Nephron progenitor cell (in vitro differentiated cells): ENCODE results near the gene TSPAN4.

ENCODE experiments used
- DNase-seq: peaks from one replicate; pipeline ENCODE4 v3.0.0; 2021
- H3K27ac Mint-ChIP-seq: 2 replicates; pipeline ENCODE4 v1.8.0; 2021; ENCODE audit warnings: mild to moderate bottlenecking, moderate library complexity, mixed read lengths
- H3K27me3 Mint-ChIP-seq: 2 replicates; pipeline ENCODE4 v1.8.0; 2021; ENCODE audit warnings: mild to moderate bottlenecking, low read depth, mixed read lengths; ENCODE audit not compliant: poor library complexity
- H3K36me3 Mint-ChIP-seq: 2 replicates; pipeline ENCODE4 v1.8.0; 2021; ENCODE audit warnings: low read depth, mixed read lengths
- H3K4me1 Mint-ChIP-seq: 2 replicates; pipeline ENCODE4 v1.8.0; 2021; ENCODE audit warnings: mixed read lengths
- H3K4me3 Mint-ChIP-seq: 2 replicates; pipeline ENCODE4 v1.8.0; 2021; ENCODE audit warnings: mild to moderate bottlenecking, moderate library complexity, mixed read lengths
- H3K9me3 Mint-ChIP-seq: 2 replicates; pipeline ENCODE4 v1.8.0; 2021; ENCODE audit warnings: mild to moderate bottlenecking, moderate library complexity, mixed read lengths
- TF ChIP-seq, protein P1 (sequence below): fragments of 200-600 bp; sonication (generic); IDR thresholded peaks from 2 replicates; pipeline ENCODE4 v1.5.0; 2021; ENCODE audit warnings: antibody characterized with exemption

The TSPAN4 gene

DNA sequence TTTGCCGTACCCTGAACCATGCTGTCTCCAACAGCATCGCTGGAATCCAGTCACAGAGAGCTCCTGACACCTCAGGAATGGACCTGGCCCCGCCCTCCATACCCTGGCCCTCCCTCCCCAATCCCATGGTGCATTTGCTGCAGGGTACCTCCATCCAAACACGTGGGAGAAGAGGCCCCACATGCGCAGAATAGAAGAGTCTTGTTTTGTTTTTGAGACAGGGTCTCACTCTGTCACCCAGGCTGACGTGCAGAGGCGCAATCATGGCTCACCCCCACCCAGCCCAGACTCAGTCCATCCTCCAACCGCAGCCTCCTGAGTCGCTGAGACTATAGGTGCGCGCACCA, 26.2 kb upstream of the TSPAN4 start:
- H3K36me3 Mint-ChIP-seq, result peaks cover 21% of the 10 kb centered on the region
- H3K4me1 Mint-ChIP-seq, result peaks cover 12% of the 10 kb centered on the region
- DNase-seq, result no peak
- H3K9me3 Mint-ChIP-seq, result no peaks in the 10 kb centered on the region
- TF ChIP-seq, protein P1, sequence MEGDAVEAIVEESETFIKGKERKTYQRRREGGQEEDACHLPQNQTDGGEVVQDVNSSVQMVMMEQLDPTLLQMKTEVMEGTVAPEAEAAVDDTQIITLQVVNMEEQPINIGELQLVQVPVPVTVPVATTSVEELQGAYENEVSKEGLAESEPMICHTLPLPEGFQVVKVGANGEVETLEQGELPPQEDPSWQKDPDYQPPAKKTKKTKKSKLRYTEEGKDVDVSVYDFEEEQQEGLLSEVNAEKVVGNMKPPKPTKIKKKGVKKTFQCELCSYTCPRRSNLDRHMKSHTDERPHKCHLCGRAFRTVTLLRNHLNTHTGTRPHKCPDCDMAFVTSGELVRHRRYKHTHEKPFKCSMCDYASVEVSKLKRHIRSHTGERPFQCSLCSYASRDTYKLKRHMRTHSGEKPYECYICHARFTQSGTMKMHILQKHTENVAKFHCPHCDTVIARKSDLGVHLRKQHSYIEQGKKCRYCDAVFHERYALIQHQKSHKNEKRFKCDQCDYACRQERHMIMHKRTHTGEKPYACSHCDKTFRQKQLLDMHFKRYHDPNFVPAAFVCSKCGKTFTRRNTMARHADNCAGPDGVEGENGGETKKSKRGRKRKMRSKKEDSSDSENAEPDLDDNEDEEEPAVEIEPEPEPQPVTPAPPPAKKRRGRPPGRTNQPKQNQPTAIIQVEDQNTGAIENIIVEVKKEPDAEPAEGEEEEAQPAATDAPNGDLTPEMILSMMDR, result no peak
- H3K27ac Mint-ChIP-seq, result no peak overlapping the region
- H3K4me3 Mint-ChIP-seq, result no peak overlapping the region
- H3K27me3 Mint-ChIP-seq, result peaks cover 3% of the 10 kb centered on the region

DNA sequence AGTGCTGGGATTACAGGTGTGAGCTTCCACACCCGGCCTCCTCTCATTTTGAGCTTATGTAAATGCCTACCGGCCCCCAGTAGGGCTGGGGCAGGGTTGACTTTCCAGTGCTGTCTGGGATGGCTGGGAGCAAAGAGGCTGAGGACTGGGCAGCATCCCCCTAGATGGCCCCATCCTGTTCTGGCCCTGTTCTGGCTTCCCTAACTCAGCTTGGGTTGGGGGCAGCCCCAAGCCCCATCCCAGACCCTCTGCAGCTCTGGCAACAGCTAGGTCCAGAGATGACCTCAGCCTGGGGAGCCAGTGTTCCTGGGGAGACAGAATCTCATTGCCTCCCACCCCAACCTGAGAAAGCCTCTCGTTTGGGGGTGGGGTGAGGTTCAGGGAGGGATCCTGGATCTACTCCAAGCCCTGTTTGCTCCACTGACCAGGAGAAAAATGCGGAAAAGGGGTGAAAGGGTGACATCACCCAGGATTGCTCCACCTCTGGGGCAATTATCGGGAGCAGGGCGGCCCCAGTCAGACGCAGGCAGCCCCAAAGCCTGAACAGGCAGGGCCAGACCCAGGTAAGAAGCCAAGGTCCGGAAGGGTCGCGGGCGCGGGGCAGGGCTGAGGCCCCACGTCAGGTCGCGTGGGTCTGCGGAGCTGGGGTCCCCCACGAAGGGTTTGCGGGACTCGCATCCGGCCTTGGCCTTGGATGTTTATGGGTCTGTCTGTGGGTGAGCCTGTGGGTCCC, 24.1 kb upstream of the TSPAN4 start, which contains the start of gene PNPLA2:
PNPLA2 (plus strand) TSS at position 519 of the 733 bp plus-strand sequence. CDS start 805 bp downstream, outside the sequence.
- TF ChIP-seq, protein P1, result no peak
- peak within 1 kb of the TSS; percentile 76 for H3K27ac Mint-ChIP-seq
- peak within 1 kb of the TSS; percentile 84 for H3K4me3 Mint-ChIP-seq
- H3K9me3 Mint-ChIP-seq, result no peaks in the 10 kb centered on the region
- peaks cover 11% of the 10 kb centered on the region for H3K36me3 Mint-ChIP-seq
- DNase-seq, result no peak
- peaks cover 3% of the 10 kb centered on the region for H3K27me3 Mint-ChIP-seq
- peaks cover 9% of the 10 kb centered on the region for H3K4me1 Mint-ChIP-seq

DNA sequence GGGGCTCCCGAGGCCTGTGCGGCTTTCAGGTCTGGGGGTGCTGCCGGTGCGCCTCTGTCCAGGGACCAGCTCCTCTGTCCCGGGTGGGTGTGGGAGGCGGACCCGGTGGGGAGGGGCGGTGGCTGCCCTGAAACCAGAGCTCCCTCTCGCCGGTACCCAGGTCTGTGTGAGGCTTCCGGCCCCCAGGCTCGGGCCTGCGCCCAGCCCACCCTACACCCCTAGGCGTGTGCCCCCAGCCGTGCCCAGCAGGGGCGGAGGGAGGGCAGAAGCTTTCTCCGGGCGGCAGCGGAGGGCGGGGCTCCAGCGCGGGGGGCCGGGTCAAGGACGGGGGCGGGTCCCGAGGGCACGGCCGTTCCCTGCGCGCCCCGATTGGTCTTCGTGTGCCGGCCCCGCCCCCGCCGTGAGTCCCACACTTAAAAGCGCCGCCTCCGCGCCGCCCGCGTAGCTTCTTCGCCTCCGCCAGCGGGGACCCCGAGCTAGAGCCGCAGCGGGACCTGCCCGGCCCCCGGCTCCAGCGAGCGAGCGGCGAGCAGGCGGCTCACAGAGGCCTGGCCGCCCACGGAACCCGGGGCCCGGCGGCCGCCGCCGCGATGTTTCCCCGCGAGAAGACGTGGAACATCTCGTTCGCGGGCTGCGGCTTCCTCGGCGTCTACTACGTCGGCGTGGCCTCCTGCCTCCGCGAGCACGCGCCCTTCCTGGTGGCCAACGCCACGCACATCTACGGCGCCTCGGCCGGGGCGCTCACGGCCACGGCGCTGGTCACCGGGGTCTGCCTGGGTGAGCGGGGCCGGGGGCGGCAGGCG, 23.3 kb upstream of the TSPAN4 start:
- peaks cover 6% of the 10 kb centered on the region for H3K36me3 Mint-ChIP-seq
- peaks cover 3% of the 10 kb centered on the region for H3K27me3 Mint-ChIP-seq
- peak overlapping the region; percentile 84 for H3K4me3 Mint-ChIP-seq
- DNase-seq, result peak; percentile 97
- TF ChIP-seq, protein P1, result no peak
- H3K27ac Mint-ChIP-seq, result no peak overlapping the region
- peaks cover 9% of the 10 kb centered on the region for H3K4me1 Mint-ChIP-seq
- H3K9me3 Mint-ChIP-seq, result no peaks in the 10 kb centered on the region

DNA sequence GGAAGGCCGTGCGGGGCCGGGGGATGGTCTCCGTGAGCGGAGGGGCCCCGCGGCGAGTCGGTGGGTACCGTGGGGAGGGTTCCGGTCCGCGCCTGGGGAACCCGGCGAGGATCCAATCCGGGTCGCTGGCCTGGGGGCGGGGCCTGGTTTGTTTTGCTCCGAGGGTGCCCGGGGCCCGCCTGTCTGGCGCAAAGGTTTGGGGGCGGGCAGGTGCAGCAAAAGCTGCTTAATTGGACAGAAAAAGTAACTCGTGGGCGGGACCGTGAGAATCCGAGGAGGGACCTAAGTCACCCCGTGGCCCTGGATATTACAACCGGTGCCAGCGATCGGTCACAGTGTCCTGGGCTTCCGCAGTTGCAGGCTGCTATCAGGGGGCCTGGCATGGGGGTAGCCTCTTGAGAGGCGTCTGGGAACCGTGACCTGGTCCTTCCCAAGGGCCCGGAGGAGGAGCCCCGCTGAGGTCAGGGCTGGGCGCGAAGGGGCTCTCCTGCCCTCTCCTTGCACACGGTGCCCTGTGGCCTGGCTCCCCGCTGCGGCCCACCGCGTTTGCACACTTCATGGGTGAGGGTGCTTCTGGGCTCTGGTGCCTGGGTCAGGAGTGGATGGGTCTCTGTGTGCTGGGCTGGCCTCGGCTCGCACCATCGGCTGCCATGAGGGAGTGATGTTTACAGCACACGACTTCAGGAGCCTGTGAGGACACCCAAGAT, 22.6 kb upstream of the TSPAN4 start:
- H3K4me3 Mint-ChIP-seq, result peak overlapping the region; percentile 84
- H3K27me3 Mint-ChIP-seq, result peaks cover 7% of the 10 kb centered on the region
- DNase-seq, result peak; percentile 80
- H3K4me1 Mint-ChIP-seq, result peaks cover 9% of the 10 kb centered on the region
- no peak overlapping the region for H3K27ac Mint-ChIP-seq
- H3K9me3 Mint-ChIP-seq, result no peaks in the 10 kb centered on the region
- H3K36me3 Mint-ChIP-seq, result peaks cover 9% of the 10 kb centered on the region
- TF ChIP-seq, protein P1, result no peak

DNA sequence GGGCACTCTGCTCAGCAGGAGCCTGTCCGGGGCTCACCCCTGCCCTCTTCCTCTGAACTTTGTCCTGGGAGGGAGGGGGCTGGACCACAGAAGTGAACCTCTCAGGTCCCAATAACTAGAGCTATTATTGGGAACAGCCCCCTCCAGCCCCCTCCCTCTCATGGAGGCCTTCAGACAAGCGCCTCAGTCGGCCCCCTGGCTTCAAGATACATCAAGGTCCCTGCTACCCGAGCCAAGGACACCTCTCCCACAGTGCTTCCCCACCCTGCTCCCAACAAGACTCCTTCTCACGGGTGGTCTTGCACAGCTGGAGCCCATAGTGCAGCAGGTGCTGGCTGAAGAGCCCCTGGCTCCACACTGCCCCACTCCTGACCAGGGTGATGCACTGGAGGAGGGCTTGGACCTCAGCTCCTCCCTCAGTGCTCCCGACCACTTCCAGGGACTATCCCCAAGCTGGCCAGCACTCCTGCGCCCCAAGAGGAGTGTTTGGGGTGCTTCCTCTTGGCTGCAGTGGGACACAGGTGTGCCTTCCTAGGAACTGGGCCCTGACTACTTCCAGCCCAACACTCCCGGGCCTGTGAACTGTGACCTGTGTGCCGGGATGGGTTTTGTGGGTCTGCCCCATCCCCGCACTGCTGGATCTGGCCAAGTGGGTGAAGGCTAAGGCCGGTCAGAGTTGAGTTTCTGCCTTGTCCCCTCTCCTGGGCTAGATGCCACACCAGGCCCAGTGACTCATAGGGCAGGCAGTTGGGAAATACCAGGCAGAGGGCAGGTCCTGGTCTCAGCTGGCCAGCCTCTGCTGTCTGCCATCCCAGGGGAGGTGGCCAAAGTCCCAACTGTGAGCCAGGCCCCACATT, 21.8 kb upstream of the TSPAN4 start:
- Mint-ChIP-seq H3K9me3 (no peaks in the 10 kb centered on the region), H3K27me3 (peaks cover 14% of the 10 kb centered on the region)

More for the DNA sequence above, 21.8 kb upstream of the TSPAN4 start:
- TF ChIP-seq, protein P1, result no peak
- Mint-ChIP-seq H3K36me3 (peaks cover 14% of the 10 kb centered on the region), H3K4me3 (peak overlapping the region; percentile 84), H3K4me1 (peaks cover 9% of the 10 kb centered on the region), H3K27ac (no peak overlapping the region)
- DNase-seq, result no peak
